ENCODE measurements around the gene LEMD1. TPM values are rescaled to one million over a fixed set of nuclear protein-coding genes. Genes with fewer than 3 reads are reported as not detected.

Gene LEMD1
- total and polyA plus RNA-seq, 5 experiments from 2014 or later, result not detected

- H3K27ac Mint-ChIP-seq, result no peak overlapping the region
- ATAC-seq (no peak), DNase-seq (no peak)
- POLR2A ChIA-PET, result no interaction called here
- H3K9me3 Mint-ChIP-seq, result no peaks in the 10 kb centered on the region
- H3K4me3 Mint-ChIP-seq, result no peak overlapping the region
- peaks cover 14 to 31% (median 18%) of the 10 kb centered on the region in 5 donors for H3K27me3 Mint-ChIP-seq
- H3K4me1 Mint-ChIP-seq, result peaks cover 9 to 23% (median 15%) of the 10 kb centered on the region in 4 donors
- H3K36me3 Mint-ChIP-seq, result no peaks in the 10 kb centered on the region
These were observed 81.2 kb downstream of the LEMD1 start for GRCh38 chr1:205340676-205341075.

GRCh38 chr1:205339717-205340116 is 82.1 kb downstream of the LEMD1 start:
- Mint-ChIP-seq H3K9me3 (no peaks in the 10 kb centered on the region), H3K4me1 (peaks cover 8 to 21% (median 16%) of the 10 kb centered on the region in 4 donors), H3K4me3 (no peak overlapping the region), H3K27ac (no peak overlapping the region), H3K36me3 (no peaks in the 10 kb centered on the region), H3K27me3 (peaks cover 12 to 22% (median 14%) of the 10 kb centered on the region in 5 donors)
- ATAC-seq, result no peak
- no peak for DNase-seq
- POLR2A ChIA-PET, result no interaction called here

- H3K36me3 Mint-ChIP-seq, result no peaks in the 10 kb centered on the region
- H3K27ac Mint-ChIP-seq, result no peak overlapping the region
- no peak for ATAC-seq
- H3K27me3 Mint-ChIP-seq, result peaks cover 7 to 17% (median 10%) of the 10 kb centered on the region in 5 donors
- no peak overlapping the region for H3K4me3 Mint-ChIP-seq
- POLR2A ChIA-PET, result interaction anchor here (0.5 kb wide), 1 partner anchor 218 kb away, joined by 3 read pairs; no protein-coding TSS in a partner anchor
- H3K4me1 Mint-ChIP-seq, result peaks cover 4 to 16% (median 12%) of the 10 kb centered on the region in 4 donors
- no peak for DNase-seq
- no peaks in the 10 kb centered on the region for H3K9me3 Mint-ChIP-seq
These were observed 82.6 kb downstream of the LEMD1 start for GRCh38 chr1:205339197-205339702.

- POLR2A ChIA-PET, result no interaction called here
- H3K4me3 Mint-ChIP-seq, result no peak overlapping the region
- H3K9me3 Mint-ChIP-seq, result no peaks in the 10 kb centered on the region
- no peaks in the 10 kb centered on the region for H3K36me3 Mint-ChIP-seq
- ATAC-seq (no peak), DNase-seq (no peak)
- no peak overlapping the region for H3K27ac Mint-ChIP-seq
- peaks cover 6 to 11% (median 7%) of the 10 kb centered on the region in 5 donors for H3K27me3 Mint-ChIP-seq
- peaks cover 3 to 11% (median 9%) of the 10 kb centered on the region in 4 donors for H3K4me1 Mint-ChIP-seq
These were observed 83.8 kb downstream of the LEMD1 start for GRCh38 chr1:205338011-205338410.

GRCh38 chr1:205337481-205337880 is 84.4 kb downstream of the LEMD1 start:
- H3K27ac Mint-ChIP-seq, result no peak overlapping the region
- H3K9me3 Mint-ChIP-seq, result no peaks in the 10 kb centered on the region
- H3K4me3 Mint-ChIP-seq, result no peak overlapping the region
- POLR2A ChIA-PET, result no interaction called here
- peaks cover 3 to 6% (median 4%) of the 10 kb centered on the region in 5 donors for H3K27me3 Mint-ChIP-seq
- peaks cover 1 to 8% (median 4%) of the 10 kb centered on the region in 4 donors for H3K4me1 Mint-ChIP-seq
- H3K36me3 Mint-ChIP-seq, result no peaks in the 10 kb centered on the region
- DNase-seq (no peak), ATAC-seq (no peak)

- Mint-ChIP-seq H3K4me3 (no peak overlapping the region), H3K9me3 (no peaks in the 10 kb centered on the region), H3K36me3 (no peaks in the 10 kb centered on the region), H3K27ac (peak overlapping the region in 1 of 10 donors; percentile 25), H3K4me1 (peaks cover 0 to 5% (median 2%) of the 10 kb centered on the region in 4 donors), H3K27me3 (peaks cover 0 to 1% (median 0%) of the 10 kb centered on the region in 5 donors)
- DNase-seq (peak; percentile 58 to 85 (median 71)), ATAC-seq (peak; percentile 91 to 99)
- POLR2A ChIA-PET, result interaction anchor here (2.2 kb wide), 1 partner anchor 62 kb away, joined by 11 read pairs; no protein-coding TSS in a partner anchor
These were observed 86.2 kb downstream of the LEMD1 start for GRCh38 chr1:205335692-205336091.

GRCh38 chr1:205332015-205332791 is 89.7 kb downstream of the LEMD1 start:
- peaks cover 0 to 8% (median 0%) of the 10 kb centered on the region in 5 donors for H3K27me3 Mint-ChIP-seq
- POLR2A ChIA-PET, result interaction anchor here (22.9 kb wide), 1 partner anchor 57 kb away, joined by 590 read pairs; no protein-coding TSS in a partner anchor
- H3K4me1 Mint-ChIP-seq, result peaks cover 0 to 5% (median 2%) of the 10 kb centered on the region in 4 donors
- DNase-seq (no peak), ATAC-seq (no peak)
- peak overlapping the region in 1 of 10 donors; percentile 9 for H3K27ac Mint-ChIP-seq
- no peak overlapping the region for H3K4me3 Mint-ChIP-seq
- no peaks in the 10 kb centered on the region for H3K36me3 Mint-ChIP-seq
- H3K9me3 Mint-ChIP-seq, result no peaks in the 10 kb centered on the region

Small RNA genes within 50 kb of the gene (microRNA-seq; reads per million reads assigned to microRNA genes)
- 1.0 reads per million for gene MIR135B (ENCODE audit: borderline microRNAs expressed)

Other genes with a start within 250 kb of the LEMD1 start
- gene DSTYK, start 210.4 kb downstream of the LEMD1 start, total RNA-seq, result 10 to 100 TPM; 15.9 to 17.5 TPM
- 1 to 10 TPM; 5.2 to 8.6 (median 7.0) TPM for gene DSTYK, start 210.4 kb downstream of the LEMD1 start, polyA plus RNA-seq
- gene TMCC2, start 194.1 kb downstream of the LEMD1 start, total RNA-seq, result 1 to 10 TPM; 3.9 to 4.7 TPM
- 1 to 10 TPM in 1 of 3 donors, under 1 TPM in 2; 0.37 to 2.0 (median 0.40) TPM for gene TMCC2, start 194.1 kb downstream of the LEMD1 start, polyA plus RNA-seq
- 10 to 100 TPM; 46.9 to 47.9 TPM for gene NUAK2, start 100.3 kb downstream of the LEMD1 start, total RNA-seq
- gene NUAK2, start 100.3 kb downstream of the LEMD1 start, polyA plus RNA-seq, result 10 to 100 TPM; 14.3 to 73.6 (median 34.0) TPM
- not detected for gene KLHDC8A, start 65.1 kb downstream of the LEMD1 start, total RNA-seq
- not detected for gene KLHDC8A, start 65.1 kb downstream of the LEMD1 start, polyA plus RNA-seq
- under 1 TPM; 0.11 to 0.31 TPM for gene BLACAT1, start 34.0 kb upstream of the LEMD1 start, total RNA-seq
- not detected for gene BLACAT1, start 34.0 kb upstream of the LEMD1 start, polyA plus RNA-seq
- 1 to 10 TPM; 5.7 to 6.1 TPM for gene CDK18, start 82.6 kb upstream of the LEMD1 start, total RNA-seq
- 1 to 10 TPM in 2 of 3 donors, under 1 TPM in 1; 0.32 to 1.3 (median 1.1) TPM for gene CDK18, start 82.6 kb upstream of the LEMD1 start, polyA plus RNA-seq
- gene ELK4, start 210.0 kb upstream of the LEMD1 start, total RNA-seq, result 100 to 1,000 TPM; 194 to 204 TPM
- gene ELK4, start 210.0 kb upstream of the LEMD1 start, polyA plus RNA-seq, result 1 to 10 TPM; 4.5 to 8.3 (median 5.8) TPM